Measurements from ENCODE around the gene ITGBL1.

DNA sequence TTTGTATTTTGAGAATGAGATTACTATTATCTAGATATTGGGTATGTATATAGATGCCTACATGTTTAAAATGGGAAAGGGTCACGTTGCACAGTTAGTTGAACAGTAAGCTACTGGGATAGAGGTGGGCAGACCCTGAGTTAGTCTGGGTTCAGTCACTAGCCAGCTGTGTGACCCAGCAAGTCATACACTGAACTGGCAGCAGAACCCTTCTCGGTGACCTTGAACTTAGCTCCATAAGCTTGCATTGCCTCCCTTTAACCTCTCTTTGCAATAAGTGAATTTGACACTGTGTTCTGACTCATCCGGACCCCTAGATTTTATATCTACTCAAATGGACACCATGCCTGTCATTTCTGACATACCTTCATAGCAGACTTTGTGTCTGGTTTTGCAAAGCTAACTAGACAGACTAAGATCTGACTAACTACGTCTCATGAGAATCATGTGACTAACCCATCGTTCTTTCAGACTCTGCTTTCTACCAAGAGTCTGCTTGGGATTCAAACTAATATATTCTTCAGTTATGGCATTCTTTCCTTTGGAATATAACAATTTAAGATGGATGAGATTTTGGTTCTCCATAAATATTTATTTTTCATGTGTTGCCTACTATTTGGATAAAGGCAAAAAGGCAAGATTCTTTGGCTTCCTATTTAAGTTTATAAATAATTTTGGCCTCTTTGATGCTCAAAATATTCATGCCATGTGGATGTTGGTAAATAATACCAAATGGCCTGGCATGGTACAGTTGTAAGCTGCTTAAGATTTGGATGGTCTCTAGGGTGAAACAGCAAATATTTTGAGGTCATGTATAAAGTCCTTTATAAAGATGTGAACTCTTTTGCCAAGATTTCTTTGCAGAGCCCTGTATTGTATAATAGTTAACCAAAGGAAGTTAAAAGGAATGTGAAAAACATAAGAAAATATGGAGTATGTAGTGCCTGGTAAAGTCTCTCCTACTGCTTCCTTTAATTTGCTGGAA, 159.3 kb downstream of the ITGBL1 start:
- TF ChIP-seq, protein P1, sequence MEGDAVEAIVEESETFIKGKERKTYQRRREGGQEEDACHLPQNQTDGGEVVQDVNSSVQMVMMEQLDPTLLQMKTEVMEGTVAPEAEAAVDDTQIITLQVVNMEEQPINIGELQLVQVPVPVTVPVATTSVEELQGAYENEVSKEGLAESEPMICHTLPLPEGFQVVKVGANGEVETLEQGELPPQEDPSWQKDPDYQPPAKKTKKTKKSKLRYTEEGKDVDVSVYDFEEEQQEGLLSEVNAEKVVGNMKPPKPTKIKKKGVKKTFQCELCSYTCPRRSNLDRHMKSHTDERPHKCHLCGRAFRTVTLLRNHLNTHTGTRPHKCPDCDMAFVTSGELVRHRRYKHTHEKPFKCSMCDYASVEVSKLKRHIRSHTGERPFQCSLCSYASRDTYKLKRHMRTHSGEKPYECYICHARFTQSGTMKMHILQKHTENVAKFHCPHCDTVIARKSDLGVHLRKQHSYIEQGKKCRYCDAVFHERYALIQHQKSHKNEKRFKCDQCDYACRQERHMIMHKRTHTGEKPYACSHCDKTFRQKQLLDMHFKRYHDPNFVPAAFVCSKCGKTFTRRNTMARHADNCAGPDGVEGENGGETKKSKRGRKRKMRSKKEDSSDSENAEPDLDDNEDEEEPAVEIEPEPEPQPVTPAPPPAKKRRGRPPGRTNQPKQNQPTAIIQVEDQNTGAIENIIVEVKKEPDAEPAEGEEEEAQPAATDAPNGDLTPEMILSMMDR (IDR thresholded peaks at IDR 0.05), result no peak
- TF ChIP-seq EZH2 (IDR thresholded peaks at IDR 0.05; ENCODE audit: borderline replicate concordance, insufficient read depth, low read depth, low read length, poor library complexity, severe bottlenecking), result no peak

Measured in B cell (primary cell).